HepG2 (cell line): ENCODE measurements around the gene LATS2.

Experiments
- CTCF ChIP-seq: sonication (generic); formaldehyde crosslinking; IDR thresholded peaks from 2 replicates; pipeline ENCODE4 v1.5.0; 2020; ENCODE audit warnings: mild to moderate bottlenecking, missing genetic modification reagents, moderate library complexity
- E2F5 ChIP-seq: sonication (generic); formaldehyde crosslinking; conservative IDR thresholded peaks from 2 replicates; pipeline ENCODE4 v1.4.0; 2020; ENCODE audit warnings: missing genetic modification reagents
- FOXJ3 ChIP-seq: sonication (generic); formaldehyde crosslinking; IDR thresholded peaks from 2 replicates; pipeline ENCODE4 v1.4.0; 2020; ENCODE audit warnings: missing genetic modification reagents, mild to moderate bottlenecking, borderline replicate concordance
- HCFC1 ChIP-seq: fragments of 150-350 bp; IDR thresholded peaks from 2 replicates; pipeline ENCODE4 v1.6.1; 2014; ENCODE audit warnings: low read depth, low read length
- MTA3 ChIP-seq: sonication (generic); formaldehyde crosslinking; IDR thresholded peaks from 2 replicates; pipeline ENCODE4 v1.4.0; 2020; ENCODE audit warnings: missing genetic modification reagents
- NFE2L1 ChIP-seq: sonication (generic); formaldehyde crosslinking; IDR thresholded peaks from 2 replicates; pipeline ENCODE4 v1.4.0; 2020; ENCODE audit warnings: missing genetic modification reagents, mild to moderate bottlenecking, borderline replicate concordance
- REST ChIP-seq, 2 experiments: IDR thresholded peaks; 2 replicates each; pipeline ENCODE4 v1.6.1; 2011 to 2012; ENCODE audit warnings: low read length in 2 of 2, borderline replicate concordance in 1 of 2, low read depth in 1 of 2, mild to moderate bottlenecking in 1 of 2, moderate library complexity in 1 of 2
- SMARCE1 ChIP-seq: fragments of 450-650 bp; IDR thresholded peaks from 2 replicates; pipeline ENCODE4 v1.6.1; 2017; ENCODE audit warnings: borderline replicate concordance
- SP2 ChIP-seq: sonication (generic); formaldehyde crosslinking; IDR thresholded peaks from 2 replicates; pipeline ENCODE4 v1.5.1; 2020; ENCODE audit warnings: mild to moderate bottlenecking, missing genetic modification reagents
- TBP ChIP-seq: sonication (generic); formaldehyde crosslinking; IDR thresholded peaks from 2 replicates; pipeline ENCODE4 v1.5.0; 2020; ENCODE audit warnings: missing genetic modification reagents
- ZNF160 ChIP-seq: sonication (generic); formaldehyde crosslinking; IDR thresholded peaks from 2 replicates; pipeline ENCODE4 v1.8.0; 2022; ENCODE audit warnings: mild to moderate bottlenecking, inconsistent platforms, missing genetic modification reagents
- ZNF574 ChIP-seq: sonication (generic); formaldehyde crosslinking; IDR thresholded peaks from 2 replicates; pipeline ENCODE4 v1.4.0; 2020; ENCODE audit warnings: missing genetic modification reagents

GRCh38 chr13:20993211-20993610 lies 68.2 kb downstream of the LATS2 start:
- TF ChIP-seq SMARCE1 (no peak), CTCF (no peak), SP2 (CRISPR knock-in tag) (no peak), ZNF574 (CRISPR knock-in tag) (no peak), FOXJ3 (CRISPR knock-in tag) (no peak), MTA3 (CRISPR knock-in tag) (no peak), REST (IDR thresholded peaks at IDR 0.05; ENCODE audit: borderline replicate concordance in 1 of 2, low read depth in 1 of 2, low read length in 2 of 2) (no peak), ZNF160 (CRISPR knock-in tag) (no peak), E2F5 (CRISPR knock-in tag) (no peak), TBP (CRISPR knock-in tag) (no peak), NFE2L1 (no peak), HCFC1 (no peak)
